Transverse colon (tissue), 3 donors: ENCODE measurements around the gene TTLL12.

Experiments used
- CTCF ChIP-seq, 5 experiments: fragments of 200-600 bp in 3 of 5; fragments of 450-650 bp in 2 of 5; sonication (generic) in 3 of 5; IDR thresholded peaks; 1 replicate in 2 of 5; 2 replicates in 3 of 5; pipeline ENCODE4 v1.5.1; 2016 to 2017; ENCODE audit warnings: antibody characterized with exemption in 5 of 5, inconsistent platforms in 3 of 5, mild to moderate bottlenecking in 2 of 5, moderate library complexity in 1 of 5
- EP300 ChIP-seq: sonication (generic); formaldehyde crosslinking; IDR thresholded peaks from one replicate; pipeline ENCODE4 v1.6.1; 2017; ENCODE audit warnings: antibody characterized with exemption, low read depth
- POLR2A ChIP-seq: fragments of 450-650 bp; IDR thresholded peaks from one replicate; pipeline ENCODE4 v1.6.1; 2016; ENCODE audit warnings: antibody characterized with exemption, mild to moderate bottlenecking, moderate library complexity

- TF ChIP-seq CTCF (IDR thresholded peaks at IDR 0.05) = no peak
- TF ChIP-seq POLR2A = no peak
- no peak for TF ChIP-seq EP300
These were observed 4.9 kb upstream of the TTLL12 start for GRCh38 chr22:43191831-43192230.
